Limb (tissue), 2 donors: ENCODE measurements around the gene SGCD.

Source experiments
- DNase-seq, 2 donors: peaks; one replicate each; pipeline ENCODE4 v3.0.0-alpha.2; 2016; ENCODE audit errors: extremely low spot score in 2 of 2

SGCD gene

GRCh38 chr5:156500755-156501154, 173.8 kb downstream of the SGCD start:
- no peak for DNase-seq

GRCh38 chr5:156505101-156505500, 178.1 kb downstream of the SGCD start:
- no peak for DNase-seq

- no peak for DNase-seq
These were observed 186.3 kb downstream of the SGCD start for GRCh38 chr5:156513123-156513815.

- no peak for DNase-seq
These were observed 188.2 kb downstream of the SGCD start for GRCh38 chr5:156515121-156515520.

GRCh38 chr5:156515803-156516360, 188.9 kb downstream of the SGCD start:
- no peak for DNase-seq

- DNase-seq: no peak
These were observed 195.9 kb downstream of the SGCD start for GRCh38 chr5:156522651-156523529.

- DNase-seq: no peak
These were observed 196.6 kb downstream of the SGCD start for GRCh38 chr5:156523607-156524006.

GRCh38 chr5:156526081-156526925, 199.3 kb downstream of the SGCD start:
- peak in 1 of 2 donors; percentile 84 for DNase-seq

- DNase-seq: no peak
These were observed 200.6 kb downstream of the SGCD start for GRCh38 chr5:156527611-156528010.

GRCh38 chr5:156528673-156529072, 201.7 kb downstream of the SGCD start:
- no peak for DNase-seq

- no peak for DNase-seq
These were observed 202.9 kb downstream of the SGCD start for GRCh38 chr5:156529892-156530291.

- DNase-seq: no peak
These were observed 204.2 kb downstream of the SGCD start for GRCh38 chr5:156531199-156531598.

GRCh38 chr5:156532921-156533320, 206.0 kb downstream of the SGCD start:
- no peak for DNase-seq

GRCh38 chr5:156534085-156534484, 207.1 kb downstream of the SGCD start:
- no peak for DNase-seq

- DNase-seq: no peak
These were observed 208.0 kb downstream of the SGCD start for GRCh38 chr5:156534906-156535485.

- no peak for DNase-seq
These were observed 213.5 kb downstream of the SGCD start for GRCh38 chr5:156540491-156540890.

GRCh38 chr5:156541582-156541981, 214.6 kb downstream of the SGCD start:
- DNase-seq: no peak

GRCh38 chr5:156543348-156544145, 216.6 kb downstream of the SGCD start:
- DNase-seq: no peak

- DNase-seq: no peak
These were observed 225.9 kb downstream of the SGCD start for GRCh38 chr5:156552855-156553358.
